Stimulated activated memory B cell treated with anti-CD40 and anti-IgM and Interleukin-4, amounts not matched to agents 10 μg/mL and 1 μg/mL and 100 μg/mL, for 72 hours (primary cell): ENCODE data around the gene SUMF1.

Experiments
- ATAC-seq: fragments of 150-1000 bp; cut with Tn5 transposase; 2 replicates; pipeline ENCODE4 v1.10.0; 2021
- H3K27ac Mint-ChIP-seq: one replicate; pipeline ENCODE4 v1.8.0; 2022; ENCODE audit warnings: mild to moderate bottlenecking, mixed read lengths
- H3K27me3 Mint-ChIP-seq: one replicate; pipeline ENCODE4 v1.8.0; 2022; ENCODE audit warnings: mixed read lengths
- H3K36me3 Mint-ChIP-seq: one replicate; pipeline ENCODE4 v1.8.0; 2022; ENCODE audit warnings: mixed read lengths
- H3K4me1 Mint-ChIP-seq: one replicate; pipeline ENCODE4 v1.8.0; 2022; ENCODE audit warnings: mixed read lengths
- H3K4me3 Mint-ChIP-seq: one replicate; pipeline ENCODE4 v1.8.0; 2022; ENCODE audit warnings: mild to moderate bottlenecking, moderate library complexity, mixed read lengths
- H3K9me3 Mint-ChIP-seq: one replicate; pipeline ENCODE4 v1.8.0; 2022; ENCODE audit warnings: mixed read lengths

SUMF1 gene

GRCh38 chr3:4419386-4419785, 47.7 kb downstream of the SUMF1 start:
- no peak for ATAC-seq
- no peak overlapping the region for H3K4me3 Mint-ChIP-seq
- H3K27me3 Mint-ChIP-seq, result no peaks in the 10 kb centered on the region
- H3K36me3 Mint-ChIP-seq, result peaks cover 34% of the 10 kb centered on the region
- H3K9me3 Mint-ChIP-seq, result no peaks in the 10 kb centered on the region
- H3K4me1 Mint-ChIP-seq, result peaks cover 5% of the 10 kb centered on the region
- no peak overlapping the region for H3K27ac Mint-ChIP-seq

GRCh38 chr3:4418156-4418555, 48.9 kb downstream of the SUMF1 start:
- H3K4me1 Mint-ChIP-seq, result peaks cover 5% of the 10 kb centered on the region
- no peak overlapping the region for H3K4me3 Mint-ChIP-seq
- peaks cover 25% of the 10 kb centered on the region for H3K36me3 Mint-ChIP-seq
- no peaks in the 10 kb centered on the region for H3K9me3 Mint-ChIP-seq
- H3K27me3 Mint-ChIP-seq, result no peaks in the 10 kb centered on the region
- no peak for ATAC-seq
- no peak overlapping the region for H3K27ac Mint-ChIP-seq

GRCh38 chr3:4417449-4417848, 49.6 kb downstream of the SUMF1 start:
- Mint-ChIP-seq H3K4me3 (no peak overlapping the region), H3K27me3 (no peaks in the 10 kb centered on the region), H3K4me1 (peaks cover 5% of the 10 kb centered on the region), H3K9me3 (no peaks in the 10 kb centered on the region), H3K27ac (no peak overlapping the region), H3K36me3 (peaks cover 27% of the 10 kb centered on the region)
- no peak for ATAC-seq

- H3K9me3 Mint-ChIP-seq, result no peaks in the 10 kb centered on the region
- no peak overlapping the region for H3K27ac Mint-ChIP-seq
Observed at GRCh38 chr3:4416961-4417360, 50.1 kb downstream of the SUMF1 start.

GRCh38 chr3:4416427-4416945, 50.6 kb downstream of the SUMF1 start:
- H3K36me3 Mint-ChIP-seq, result peaks cover 37% of the 10 kb centered on the region
- no peak overlapping the region for H3K27ac Mint-ChIP-seq
- H3K9me3 Mint-ChIP-seq, result no peaks in the 10 kb centered on the region
- ATAC-seq, result no peak
- no peak overlapping the region for H3K4me3 Mint-ChIP-seq
- H3K4me1 Mint-ChIP-seq, result peaks cover 6% of the 10 kb centered on the region
- no peaks in the 10 kb centered on the region for H3K27me3 Mint-ChIP-seq

More at GRCh38 chr3:4416961-4417360, 50.1 kb downstream of the SUMF1 start:
- Mint-ChIP-seq H3K4me1 (peaks cover 9% of the 10 kb centered on the region), H3K27me3 (no peaks in the 10 kb centered on the region), H3K36me3 (peaks cover 32% of the 10 kb centered on the region), H3K4me3 (no peak overlapping the region)
- no peak for ATAC-seq

- no peak overlapping the region for H3K4me3 Mint-ChIP-seq
- H3K27ac Mint-ChIP-seq, result no peak overlapping the region
- no peak for ATAC-seq
- H3K27me3 Mint-ChIP-seq, result no peaks in the 10 kb centered on the region
- no peaks in the 10 kb centered on the region for H3K9me3 Mint-ChIP-seq
- peaks cover 23% of the 10 kb centered on the region for H3K4me1 Mint-ChIP-seq
- H3K36me3 Mint-ChIP-seq, result peaks cover 51% of the 10 kb centered on the region
Observed at GRCh38 chr3:4413467-4413866, 53.6 kb downstream of the SUMF1 start.

GRCh38 chr3:4411833-4412232, 55.2 kb downstream of the SUMF1 start:
- Mint-ChIP-seq H3K4me3 (no peak overlapping the region), H3K27me3 (no peaks in the 10 kb centered on the region), H3K27ac (no peak overlapping the region), H3K4me1 (peaks cover 23% of the 10 kb centered on the region), H3K36me3 (peaks cover 51% of the 10 kb centered on the region), H3K9me3 (no peaks in the 10 kb centered on the region)
- ATAC-seq, result no peak

- Mint-ChIP-seq H3K27me3 (no peaks in the 10 kb centered on the region), H3K4me3 (no peak overlapping the region), H3K36me3 (peaks cover 51% of the 10 kb centered on the region), H3K9me3 (no peaks in the 10 kb centered on the region), H3K4me1 (peaks cover 23% of the 10 kb centered on the region), H3K27ac (no peak overlapping the region)
- ATAC-seq, result no peak
Observed at GRCh38 chr3:4411236-4411635, 55.8 kb downstream of the SUMF1 start.

- Mint-ChIP-seq H3K27me3 (no peaks in the 10 kb centered on the region), H3K36me3 (peaks cover 54% of the 10 kb centered on the region), H3K9me3 (no peaks in the 10 kb centered on the region), H3K4me1 (peaks cover 23% of the 10 kb centered on the region), H3K4me3 (no peak overlapping the region), H3K27ac (peak overlapping the region; percentile 69)
- ATAC-seq, result no peak
Observed at GRCh38 chr3:4410606-4411005, 56.5 kb downstream of the SUMF1 start.

- Mint-ChIP-seq H3K4me3 (no peak overlapping the region), H3K4me1 (peaks cover 23% of the 10 kb centered on the region), H3K36me3 (peaks cover 58% of the 10 kb centered on the region), H3K9me3 (no peaks in the 10 kb centered on the region), H3K27ac (peak overlapping the region; percentile 69), H3K27me3 (no peaks in the 10 kb centered on the region)
- ATAC-seq, result no peak
Observed at GRCh38 chr3:4409971-4410573, 57.0 kb downstream of the SUMF1 start.

- peaks cover 64% of the 10 kb centered on the region for H3K36me3 Mint-ChIP-seq
- H3K4me1 Mint-ChIP-seq, result peaks cover 23% of the 10 kb centered on the region
- no peak overlapping the region for H3K4me3 Mint-ChIP-seq
- no peaks in the 10 kb centered on the region for H3K27me3 Mint-ChIP-seq
- peak; percentile 27 for ATAC-seq
- H3K9me3 Mint-ChIP-seq, result no peaks in the 10 kb centered on the region
- peak overlapping the region; percentile 69 for H3K27ac Mint-ChIP-seq
Observed at GRCh38 chr3:4409415-4409814, 57.7 kb downstream of the SUMF1 start.

GRCh38 chr3:4408958-4409357, 58.1 kb downstream of the SUMF1 start:
- Mint-ChIP-seq H3K27ac (peak overlapping the region; percentile 14), H3K36me3 (peaks cover 66% of the 10 kb centered on the region), H3K9me3 (no peaks in the 10 kb centered on the region), H3K27me3 (no peaks in the 10 kb centered on the region), H3K4me3 (no peak overlapping the region), H3K4me1 (peaks cover 23% of the 10 kb centered on the region)
- ATAC-seq, result no peak

- ATAC-seq, result no peak
- no peak overlapping the region for H3K27ac Mint-ChIP-seq
- H3K4me3 Mint-ChIP-seq, result no peak overlapping the region
- H3K27me3 Mint-ChIP-seq, result no peaks in the 10 kb centered on the region
- peaks cover 72% of the 10 kb centered on the region for H3K36me3 Mint-ChIP-seq
- H3K4me1 Mint-ChIP-seq, result peaks cover 23% of the 10 kb centered on the region
- H3K9me3 Mint-ChIP-seq, result no peaks in the 10 kb centered on the region
Observed at GRCh38 chr3:4407941-4408340, 59.1 kb downstream of the SUMF1 start.

- Mint-ChIP-seq H3K9me3 (no peaks in the 10 kb centered on the region), H3K27me3 (no peaks in the 10 kb centered on the region), H3K27ac (no peak overlapping the region), H3K4me1 (peaks cover 19% of the 10 kb centered on the region), H3K4me3 (no peak overlapping the region), H3K36me3 (peaks cover 73% of the 10 kb centered on the region)
- ATAC-seq, result no peak
Observed at GRCh38 chr3:4406746-4407568, 60.1 kb downstream of the SUMF1 start.

- H3K4me1 Mint-ChIP-seq, result peaks cover 8% of the 10 kb centered on the region
- peaks cover 67% of the 10 kb centered on the region for H3K36me3 Mint-ChIP-seq
- H3K27ac Mint-ChIP-seq, result no peak overlapping the region
- H3K9me3 Mint-ChIP-seq, result no peaks in the 10 kb centered on the region
- H3K27me3 Mint-ChIP-seq, result no peaks in the 10 kb centered on the region
- H3K4me3 Mint-ChIP-seq, result no peak overlapping the region
- ATAC-seq, result no peak
Observed at GRCh38 chr3:4404881-4405280, 62.2 kb downstream of the SUMF1 start.

GRCh38 chr3:4401441-4401840, 65.6 kb downstream of the SUMF1 start:
- Mint-ChIP-seq H3K27ac (no peak overlapping the region), H3K4me1 (no peaks in the 10 kb centered on the region), H3K36me3 (peaks cover 72% of the 10 kb centered on the region), H3K27me3 (no peaks in the 10 kb centered on the region), H3K4me3 (no peak overlapping the region), H3K9me3 (no peaks in the 10 kb centered on the region)
- no peak for ATAC-seq
